GM19395 (cell line): Measurements from ENCODE around the gene FAM13B.

ENCODE experiments used
- ATAC-seq: cut with Tn5 transposase; IDR thresholded peaks from one replicate; pipeline ENCODE4 v1.9.1; 2021; ENCODE audit warnings: mild to moderate bottlenecking, moderate library complexity; ENCODE audit not compliant: unreplicated experiment

Gene FAM13B

GRCh38 chr5:137901011-137901817 lies 131.7 kb downstream of the FAM13B start:
- no peak for ATAC-seq

GRCh38 chr5:137899493-137899892 lies 133.4 kb downstream of the FAM13B start:
- no peak for ATAC-seq

GRCh38 chr5:137896560-137896959 lies 136.3 kb downstream of the FAM13B start:
- no peak for ATAC-seq

GRCh38 chr5:137894586-137894985 lies 138.3 kb downstream of the FAM13B start:
- no peak for ATAC-seq

GRCh38 chr5:137891849-137892248 lies 141.0 kb downstream of the FAM13B start:
- no peak for ATAC-seq

GRCh38 chr5:137890845-137891244 lies 142.0 kb downstream of the FAM13B start:
- ATAC-seq: no peak

- peak; percentile 94 for ATAC-seq
Measured at GRCh38 chr5:137888863-137889759, 143.8 kb downstream of the FAM13B start, which contains the start of gene PKD2L2. TSS of gene PKD2L2 (plus strand) at chr5:137889457. CDS start at chr5:137889492, 35 bp downstream.

- ATAC-seq: no peak
Measured at GRCh38 chr5:137888466-137888862, 144.4 kb downstream of the FAM13B start.
